Measurements from ENCODE around the gene NR4A2.
A peak's percentile ranks its signal among the peaks of the same experiment; 100 is the strongest.

The NR4A2 gene

DNA sequence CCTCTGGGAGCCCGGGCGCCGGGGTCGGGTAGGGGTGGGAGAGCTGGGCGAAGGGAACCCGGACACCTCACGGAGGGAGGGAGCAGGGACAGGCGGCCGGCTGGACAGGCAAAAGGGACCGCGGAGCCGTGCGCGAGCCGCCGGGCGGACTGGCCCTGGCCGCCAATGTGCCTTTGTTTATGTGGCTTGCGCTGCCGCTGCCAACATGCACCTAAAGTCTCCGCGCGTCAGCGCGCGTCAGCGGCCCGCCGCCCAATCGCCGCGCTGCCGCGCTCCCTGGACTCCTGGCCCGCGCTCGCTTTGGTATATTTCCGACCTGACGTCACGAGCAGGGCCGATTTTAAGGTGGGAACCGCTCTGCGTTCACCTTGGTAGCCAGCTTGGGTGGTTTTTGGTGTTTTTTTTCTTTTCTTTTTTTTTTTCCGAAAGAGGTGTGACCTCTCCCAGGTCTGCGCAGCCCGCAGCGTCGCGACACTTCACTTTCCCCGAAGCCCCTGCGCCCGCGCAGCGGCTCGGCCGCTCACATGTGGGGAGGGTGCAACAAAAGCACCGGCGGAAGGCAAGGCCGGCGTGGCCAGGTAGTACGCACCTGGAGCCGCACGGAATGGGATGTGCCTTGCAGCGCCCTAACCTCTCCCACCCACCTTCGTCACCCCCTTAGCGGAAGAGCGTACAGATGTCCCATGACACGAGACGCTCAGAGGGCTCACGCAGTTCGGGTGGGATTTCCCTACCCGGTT, at the start of gene NR4A2:
TSS of gene NR4A2 (minus strand) at position 188 of the 740 bp plus-strand sequence. CDS start 2,535 bp downstream, outside the sequence.
- H3K27ac ChIP-seq, result peak within 1 kb of the TSS; percentile 86

DNA sequence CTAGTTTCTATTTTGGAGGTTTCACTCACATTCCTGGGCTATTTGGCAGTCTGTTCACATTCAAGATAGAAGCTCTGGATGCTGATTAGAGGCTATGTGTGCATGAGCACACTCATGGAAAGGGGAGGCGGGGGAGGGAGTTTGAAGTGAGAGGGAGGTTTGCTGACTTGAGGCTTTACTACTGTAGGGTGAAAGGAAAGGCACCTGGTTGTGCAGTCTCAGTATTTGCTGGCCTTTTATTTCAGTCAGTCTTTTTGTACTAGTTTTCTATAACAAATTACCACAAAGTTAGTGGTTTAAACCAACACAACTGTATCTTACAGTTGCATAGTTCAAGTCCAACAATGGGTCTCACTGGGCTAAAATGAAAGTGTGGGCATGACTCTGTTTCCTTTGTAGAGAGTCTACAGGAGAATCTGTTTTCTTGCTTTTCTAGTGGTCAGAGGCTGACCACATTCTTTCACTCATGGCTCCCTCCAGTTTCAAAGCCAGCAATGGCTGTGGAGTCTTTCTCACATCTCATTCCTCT, 47.7 kb upstream of the NR4A2 start:
- TF ChIP-seq, protein P1, sequence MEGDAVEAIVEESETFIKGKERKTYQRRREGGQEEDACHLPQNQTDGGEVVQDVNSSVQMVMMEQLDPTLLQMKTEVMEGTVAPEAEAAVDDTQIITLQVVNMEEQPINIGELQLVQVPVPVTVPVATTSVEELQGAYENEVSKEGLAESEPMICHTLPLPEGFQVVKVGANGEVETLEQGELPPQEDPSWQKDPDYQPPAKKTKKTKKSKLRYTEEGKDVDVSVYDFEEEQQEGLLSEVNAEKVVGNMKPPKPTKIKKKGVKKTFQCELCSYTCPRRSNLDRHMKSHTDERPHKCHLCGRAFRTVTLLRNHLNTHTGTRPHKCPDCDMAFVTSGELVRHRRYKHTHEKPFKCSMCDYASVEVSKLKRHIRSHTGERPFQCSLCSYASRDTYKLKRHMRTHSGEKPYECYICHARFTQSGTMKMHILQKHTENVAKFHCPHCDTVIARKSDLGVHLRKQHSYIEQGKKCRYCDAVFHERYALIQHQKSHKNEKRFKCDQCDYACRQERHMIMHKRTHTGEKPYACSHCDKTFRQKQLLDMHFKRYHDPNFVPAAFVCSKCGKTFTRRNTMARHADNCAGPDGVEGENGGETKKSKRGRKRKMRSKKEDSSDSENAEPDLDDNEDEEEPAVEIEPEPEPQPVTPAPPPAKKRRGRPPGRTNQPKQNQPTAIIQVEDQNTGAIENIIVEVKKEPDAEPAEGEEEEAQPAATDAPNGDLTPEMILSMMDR (conservative IDR thresholded peaks at IDR 0.05), result no peak
- no peak overlapping the region for H3K27ac ChIP-seq

More for the DNA sequence above, at the start of gene NR4A2:
- TF ChIP-seq, protein P1 (conservative IDR thresholded peaks at IDR 0.05), result no peak

DNA sequence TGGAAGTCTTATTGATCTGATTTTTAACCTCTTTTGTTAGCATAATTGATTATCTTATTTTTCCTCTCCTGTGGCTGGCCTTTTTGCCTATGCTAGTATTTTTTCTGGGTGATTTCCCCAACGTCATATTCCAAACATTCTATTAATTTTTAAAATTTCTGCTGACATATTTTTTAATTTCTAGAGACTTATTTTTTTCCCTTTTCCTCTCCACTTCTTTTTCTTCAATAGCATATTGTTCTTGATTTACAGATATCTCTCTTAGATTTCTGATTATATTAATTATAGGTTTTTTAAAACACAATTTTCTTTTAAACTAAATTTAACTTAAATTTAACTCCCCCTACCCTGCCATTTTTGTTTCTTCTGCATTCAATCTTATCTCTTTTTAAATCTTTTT, 47.2 kb upstream of the NR4A2 start:
- TF ChIP-seq, protein P1 (conservative IDR thresholded peaks at IDR 0.05), result no peak
- no peak overlapping the region for H3K27ac ChIP-seq

DNA sequence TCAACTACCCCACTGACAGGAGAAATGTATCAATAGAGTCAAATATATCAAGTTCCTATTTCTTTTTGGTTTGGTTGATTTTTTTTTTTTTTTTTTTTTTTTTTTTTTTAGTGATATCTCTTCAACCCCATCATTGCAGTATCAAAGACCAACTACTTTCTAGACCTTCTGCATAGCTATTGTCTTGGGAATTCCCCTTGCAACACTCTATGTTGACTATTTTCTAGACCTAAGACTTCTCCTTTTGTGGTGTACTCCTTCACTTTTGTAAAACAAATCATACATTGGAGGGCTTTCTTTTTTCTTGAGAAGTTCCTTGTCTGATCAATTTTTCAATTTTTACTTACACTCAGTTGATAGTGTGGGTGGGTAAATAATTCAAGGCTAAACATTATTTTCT, 46.5 kb upstream of the NR4A2 start:
- no peak overlapping the region for H3K27ac ChIP-seq
- TF ChIP-seq, protein P1 (conservative IDR thresholded peaks at IDR 0.05), result no peak

DNA sequence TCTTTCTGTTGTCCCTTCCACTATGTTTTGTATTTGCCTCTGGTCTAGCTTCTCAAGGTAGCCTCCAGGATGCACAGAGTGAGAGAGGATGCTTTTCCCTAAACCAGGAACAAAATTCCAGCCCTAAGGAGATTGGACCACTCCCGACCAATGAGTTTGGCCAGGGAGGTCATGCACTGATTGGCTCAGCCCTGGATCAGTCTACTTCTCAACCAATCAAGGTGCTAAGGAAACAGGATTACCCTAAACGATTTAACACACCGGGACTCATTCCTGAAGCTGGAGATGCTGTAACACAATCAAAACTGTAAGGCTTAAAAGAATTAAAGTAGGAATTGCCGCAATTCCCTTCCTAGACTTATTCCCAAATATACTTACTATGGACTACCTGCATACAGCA, 34.2 kb upstream of the NR4A2 start:
- TF ChIP-seq, protein P1 (conservative IDR thresholded peaks at IDR 0.05), result no peak
- H3K27ac ChIP-seq, result no peak overlapping the region

DNA sequence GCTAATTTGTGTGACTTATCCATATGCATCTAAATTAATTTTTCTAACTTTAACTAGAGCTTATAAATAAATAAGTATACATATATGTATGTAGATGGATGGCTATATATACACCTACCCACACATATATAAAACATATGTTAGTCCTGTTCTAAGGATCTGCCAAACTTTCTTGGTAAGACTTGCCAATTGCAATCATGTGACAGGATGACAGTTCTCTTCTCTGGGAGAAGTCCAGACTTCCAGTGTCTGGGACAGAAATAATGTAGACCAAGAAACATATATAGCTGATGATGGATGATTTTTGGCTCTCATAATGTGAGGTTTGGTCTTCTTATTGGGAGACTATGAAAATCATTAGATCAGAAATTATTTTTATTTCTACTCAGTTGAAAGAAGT, 30.6 kb upstream of the NR4A2 start:
- TF ChIP-seq, protein P1 (conservative IDR thresholded peaks at IDR 0.05), result no peak
- no peak overlapping the region for H3K27ac ChIP-seq

DNA sequence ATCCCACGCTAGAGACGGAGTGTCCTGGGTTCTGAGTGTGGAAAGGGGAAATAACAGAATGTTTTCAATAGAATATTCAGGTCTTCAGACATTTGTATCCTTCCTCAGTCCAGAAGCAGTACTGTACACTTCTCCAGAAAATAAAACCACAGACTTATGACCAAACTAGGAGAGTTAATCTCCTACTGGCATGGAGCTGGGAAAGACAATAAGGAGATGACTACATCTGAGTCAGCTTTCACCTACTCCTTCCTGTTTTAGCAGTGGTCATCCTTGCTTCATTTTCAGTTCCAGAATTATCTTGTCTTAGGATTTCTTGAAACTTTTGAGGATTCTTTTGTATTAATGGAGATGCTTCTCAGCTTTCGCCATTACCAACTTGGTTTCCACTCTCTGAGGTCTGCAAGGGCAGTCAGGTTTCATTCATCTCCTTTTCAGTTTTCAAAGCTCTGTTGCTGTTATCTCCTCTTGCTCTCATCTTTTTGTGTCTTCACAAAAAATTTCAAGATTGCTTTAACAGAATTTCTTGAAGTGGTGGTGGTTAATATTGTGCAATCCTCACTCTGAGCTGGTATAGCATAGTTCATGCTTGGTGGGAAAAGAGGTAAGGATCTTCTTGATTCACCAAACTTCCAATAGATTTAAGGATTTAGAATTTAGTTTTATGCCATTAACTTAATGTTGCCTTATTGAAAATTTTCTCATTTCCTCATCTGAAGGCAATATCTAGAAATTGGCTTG, 23.7 kb upstream of the NR4A2 start:
- H3K27ac ChIP-seq, result no peak overlapping the region
- TF ChIP-seq, protein P1 (conservative IDR thresholded peaks at IDR 0.05), result no peak
